Immature natural killer cell (primary cell): ENCODE results near the gene BCLAF3. TPM values are rescaled to one million over a fixed set of nuclear protein-coding genes. Genes with fewer than 3 reads are reported as not detected.

Source experiments
- DNase-seq, 3 donors: peaks; one replicate each; pipeline ENCODE4 v3.0.0; 2022; ENCODE audit warnings: mixed read lengths in 1 of 3
- H3K27ac Mint-ChIP-seq, 6 donors: one replicate each; pipeline ENCODE4 v1.8.0; 2020; ENCODE audit warnings: mixed read lengths in 6 of 6, mild to moderate bottlenecking in 5 of 6, inconsistent platforms in 4 of 6, moderate library complexity in 3 of 6
- H3K27me3 Mint-ChIP-seq, 3 donors: one replicate each; pipeline ENCODE4 v1.8.0; 2020 to 2021; ENCODE audit warnings: low read depth in 3 of 3, mild to moderate bottlenecking in 3 of 3, mixed read lengths in 3 of 3, moderate library complexity in 3 of 3, inconsistent platforms in 1 of 3
- H3K36me3 Mint-ChIP-seq, 3 donors: one replicate each; pipeline ENCODE4 v1.8.0; 2020; ENCODE audit warnings: mixed read lengths in 3 of 3, inconsistent platforms in 2 of 3, mild to moderate bottlenecking in 2 of 3
- H3K4me1 Mint-ChIP-seq, 2 donors: one replicate each; pipeline ENCODE4 v1.8.0; 2020; ENCODE audit warnings: inconsistent platforms in 2 of 2, mild to moderate bottlenecking in 2 of 2, mixed read lengths in 2 of 2, moderate library complexity in 1 of 2
- H3K4me3 Mint-ChIP-seq, 5 donors: one replicate each; pipeline ENCODE4 v1.8.0; 2020; ENCODE audit warnings: mild to moderate bottlenecking in 5 of 5, mixed read lengths in 5 of 5, inconsistent platforms in 3 of 5, moderate library complexity in 3 of 5
- H3K9me3 Mint-ChIP-seq, 6 donors: one replicate each; pipeline ENCODE4 v1.8.0; 2020; ENCODE audit warnings: mild to moderate bottlenecking in 6 of 6, mixed read lengths in 6 of 6, inconsistent platforms in 4 of 6, moderate library complexity in 3 of 6
- polyA plus RNA-seq, 3 donors: library from polyadenylated mRNA; unstranded; fragments of 300-500 nt; fragmentation: Illumina TruSeq; gene quantifications; one replicate each; pipeline ENCODE4 v1.2.3, GENCODE V29; 2021

Gene BCLAF3
- polyA plus RNA-seq, 3 donors from 2014 or later, result 0.49 to 3.9 (median 1.2) TPM

- Mint-ChIP-seq H3K27ac (no peak overlapping the region), H3K9me3 (no peaks in the 10 kb centered on the region)
Measured at GRCh38 chrX:20005883-20006282, 15.0 kb upstream of the BCLAF3 start.

GRCh38 chrX:20001588-20001987 lies 10.7 kb upstream of the BCLAF3 start:
- no peak for DNase-seq
- H3K9me3 Mint-ChIP-seq, result no peaks in the 10 kb centered on the region
- H3K27me3 Mint-ChIP-seq, result peaks cover 2 to 3% (median 3%) of the 10 kb centered on the region in 3 donors
- H3K36me3 Mint-ChIP-seq, result no peaks in the 10 kb centered on the region
- H3K4me3 Mint-ChIP-seq, result no peak overlapping the region
- no peak overlapping the region for H3K27ac Mint-ChIP-seq
- no peaks in the 10 kb centered on the region for H3K4me1 Mint-ChIP-seq

More at GRCh38 chrX:20005883-20006282, 15.0 kb upstream of the BCLAF3 start:
- Mint-ChIP-seq H3K4me1 (no peaks in the 10 kb centered on the region), H3K27me3 (peaks cover 1 to 8% (median 2%) of the 10 kb centered on the region in 3 donors), H3K36me3 (peaks cover 0 to 5% (median 0%) of the 10 kb centered on the region in 3 donors), H3K4me3 (no peak overlapping the region)
- DNase-seq, result no peak

GRCh38 chrX:19991350-19991718 lies 473 bp upstream of the BCLAF3 start:
- no peak for DNase-seq
- peak overlapping the region; percentile 73 to 96 (median 88) for H3K27ac Mint-ChIP-seq
- H3K36me3 Mint-ChIP-seq, result peaks cover 0 to 3% (median 0%) of the 10 kb centered on the region in 3 donors
- peaks cover 2 to 16% (median 14%) of the 10 kb centered on the region in 3 donors for H3K27me3 Mint-ChIP-seq
- H3K4me3 Mint-ChIP-seq, result peak overlapping the region; percentile 69 to 85 (median 80)
- H3K4me1 Mint-ChIP-seq, result peaks cover 18 to 23% of the 10 kb centered on the region in 2 donors
- H3K9me3 Mint-ChIP-seq, result no peaks in the 10 kb centered on the region

- peak overlapping the region; percentile 83 to 92 (median 89) for H3K4me3 Mint-ChIP-seq
- H3K4me1 Mint-ChIP-seq, result peaks cover 18 to 23% of the 10 kb centered on the region in 2 donors
- H3K27me3 Mint-ChIP-seq, result peaks cover 2 to 16% (median 9%) of the 10 kb centered on the region in 3 donors
- peaks cover 0 to 4% (median 0%) of the 10 kb centered on the region in 3 donors for H3K36me3 Mint-ChIP-seq
- H3K27ac Mint-ChIP-seq, result peak overlapping the region; percentile 72 to 93 (median 86)
- no peaks in the 10 kb centered on the region for H3K9me3 Mint-ChIP-seq
- no peak for DNase-seq
Measured at GRCh38 chrX:19990151-19990555, 708 bp downstream of the BCLAF3 start.

- DNase-seq, result no peak
- Mint-ChIP-seq H3K4me1 (peaks cover 18 to 23% of the 10 kb centered on the region in 2 donors), H3K36me3 (peaks cover 0 to 4% (median 0%) of the 10 kb centered on the region in 3 donors), H3K9me3 (no peaks in the 10 kb centered on the region), H3K27me3 (peaks cover 0 to 16% (median 9%) of the 10 kb centered on the region in 3 donors), H3K27ac (no peak overlapping the region), H3K4me3 (no peak overlapping the region)
Measured at GRCh38 chrX:19987856-19988255, 3.0 kb downstream of the BCLAF3 start.

GRCh38 chrX:19986531-19986930 lies 4.3 kb downstream of the BCLAF3 start:
- Mint-ChIP-seq H3K4me3 (no peak overlapping the region), H3K36me3 (peaks cover 0 to 4% (median 0%) of the 10 kb centered on the region in 3 donors), H3K9me3 (no peaks in the 10 kb centered on the region), H3K27ac (peak overlapping the region in 2 of 6 donors; percentile 15 to 55), H3K27me3 (peaks cover 0 to 13% (median 9%) of the 10 kb centered on the region in 3 donors), H3K4me1 (peaks cover 21 to 26% of the 10 kb centered on the region in 2 donors)
- no peak for DNase-seq

- Mint-ChIP-seq H3K9me3 (peaks cover 0 to 3% (median 0%) of the 10 kb centered on the region in 6 donors), H3K27me3 (peaks cover 0 to 11% (median 1%) of the 10 kb centered on the region in 3 donors), H3K36me3 (peaks cover 0 to 7% (median 6%) of the 10 kb centered on the region in 3 donors), H3K27ac (peak overlapping the region in 1 of 6 donors; percentile 30), H3K4me3 (no peak overlapping the region), H3K4me1 (peaks cover 16 to 17% of the 10 kb centered on the region in 2 donors)
- no peak for DNase-seq
Measured at GRCh38 chrX:19981947-19982346, 8.9 kb downstream of the BCLAF3 start.

GRCh38 chrX:19975845-19976244 lies 15.0 kb downstream of the BCLAF3 start:
- Mint-ChIP-seq H3K27ac (no peak overlapping the region), H3K4me1 (peaks cover 8 to 12% of the 10 kb centered on the region in 2 donors), H3K27me3 (peaks cover 0 to 5% (median 3%) of the 10 kb centered on the region in 3 donors), H3K36me3 (peaks cover 0 to 6% (median 4%) of the 10 kb centered on the region in 3 donors), H3K9me3 (peaks cover 0 to 3% (median 0%) of the 10 kb centered on the region in 6 donors), H3K4me3 (no peak overlapping the region)
- no peak for DNase-seq

- peaks cover 0 to 3% (median 2%) of the 10 kb centered on the region in 3 donors for H3K27me3 Mint-ChIP-seq
- peaks cover 2 to 9% of the 10 kb centered on the region in 2 donors for H3K4me1 Mint-ChIP-seq
- no peak overlapping the region for H3K4me3 Mint-ChIP-seq
- no peaks in the 10 kb centered on the region for H3K9me3 Mint-ChIP-seq
- DNase-seq, result no peak
- peaks cover 0 to 8% (median 3%) of the 10 kb centered on the region in 3 donors for H3K36me3 Mint-ChIP-seq
- no peak overlapping the region for H3K27ac Mint-ChIP-seq
Measured at GRCh38 chrX:19972984-19973383, 17.9 kb downstream of the BCLAF3 start.

- no peak for DNase-seq
- H3K4me1 Mint-ChIP-seq, result no peaks in the 10 kb centered on the region
- H3K36me3 Mint-ChIP-seq, result peaks cover 0 to 16% (median 10%) of the 10 kb centered on the region in 3 donors
- H3K27ac Mint-ChIP-seq, result no peak overlapping the region
- H3K4me3 Mint-ChIP-seq, result no peak overlapping the region
- H3K27me3 Mint-ChIP-seq, result no peaks in the 10 kb centered on the region
- peaks cover 0 to 1% (median 0%) of the 10 kb centered on the region in 6 donors for H3K9me3 Mint-ChIP-seq
Measured at GRCh38 chrX:19968276-19968675, 22.6 kb downstream of the BCLAF3 start.

GRCh38 chrX:19966056-19966455 lies 24.8 kb downstream of the BCLAF3 start:
- H3K4me3 Mint-ChIP-seq, result no peak overlapping the region

GRCh38 chrX:19964017-19964710 lies 26.7 kb downstream of the BCLAF3 start:
- Mint-ChIP-seq H3K36me3 (peaks cover 0 to 16% (median 14%) of the 10 kb centered on the region in 3 donors), H3K27ac (no peak overlapping the region), H3K9me3 (peaks cover 0 to 1% (median 0%) of the 10 kb centered on the region in 6 donors), H3K4me3 (no peak overlapping the region), H3K4me1 (peaks cover 0 to 4% of the 10 kb centered on the region in 2 donors), H3K27me3 (peaks cover 0 to 1% (median 0%) of the 10 kb centered on the region in 3 donors)
- no peak for DNase-seq

More at GRCh38 chrX:19966056-19966455, 24.8 kb downstream of the BCLAF3 start:
- Mint-ChIP-seq H3K27me3 (no peaks in the 10 kb centered on the region), H3K4me1 (peaks cover 0 to 2% of the 10 kb centered on the region in 2 donors), H3K27ac (no peak overlapping the region), H3K36me3 (peaks cover 0 to 16% (median 11%) of the 10 kb centered on the region in 3 donors), H3K9me3 (peaks cover 0 to 1% (median 0%) of the 10 kb centered on the region in 6 donors)
- DNase-seq, result no peak

GRCh38 chrX:19960913-19961312 lies 29.9 kb downstream of the BCLAF3 start:
- H3K4me1 Mint-ChIP-seq, result peaks cover 0 to 4% of the 10 kb centered on the region in 2 donors
- H3K27ac Mint-ChIP-seq, result peak overlapping the region in 1 of 6 donors; percentile 41
- no peak for DNase-seq
- H3K27me3 Mint-ChIP-seq, result peaks cover 0 to 2% (median 0%) of the 10 kb centered on the region in 3 donors
- H3K36me3 Mint-ChIP-seq, result peaks cover 0 to 11% (median 9%) of the 10 kb centered on the region in 3 donors
- H3K4me3 Mint-ChIP-seq, result no peak overlapping the region
- no peaks in the 10 kb centered on the region for H3K9me3 Mint-ChIP-seq
